Stomach smooth muscle (tissue), 2 donors: Measurements from ENCODE around the gene C4BPB.

Source experiments
- H3K27ac ChIP-seq: one replicate; pipeline ENCODE4 v1.7.0; 2013; ENCODE audit warnings: mild to moderate bottlenecking, low read length, inconsistent platforms
- H3K27me3 ChIP-seq, 2 donors: one replicate each; pipeline ENCODE4 v1.7.0; 2013; ENCODE audit warnings: low read length in 2 of 2; ENCODE audit not compliant: insufficient read depth in 2 of 2, control insufficient read depth in 1 of 2
- H3K36me3 ChIP-seq, 2 donors: one replicate each; pipeline ENCODE4 v1.7.0; 2013; ENCODE audit warnings: low read length in 2 of 2; ENCODE audit not compliant: control insufficient read depth in 2 of 2, insufficient read depth in 2 of 2
- H3K4me1 ChIP-seq: one replicate; pipeline ENCODE4 v1.7.0; 2013; ENCODE audit warnings: low read length; ENCODE audit not compliant: control insufficient read depth, insufficient read depth
- H3K4me3 ChIP-seq, 2 donors: one replicate each; pipeline ENCODE4 v1.7.0; 2013; ENCODE audit warnings: low read length in 2 of 2
- H3K9ac ChIP-seq, 2 donors: one replicate each; pipeline ENCODE4 v1.7.0; 2013; ENCODE audit warnings: low read length in 2 of 2, mild to moderate bottlenecking in 1 of 2
- H3K9me3 ChIP-seq, 2 donors: one replicate each; pipeline ENCODE4 v1.7.0; 2013; ENCODE audit warnings: low read length in 2 of 2; ENCODE audit not compliant: control insufficient read depth in 2 of 2
- donor health status: healthy.
- donor health status: Pancreatic carcinoma.

Gene C4BPB

DNA sequence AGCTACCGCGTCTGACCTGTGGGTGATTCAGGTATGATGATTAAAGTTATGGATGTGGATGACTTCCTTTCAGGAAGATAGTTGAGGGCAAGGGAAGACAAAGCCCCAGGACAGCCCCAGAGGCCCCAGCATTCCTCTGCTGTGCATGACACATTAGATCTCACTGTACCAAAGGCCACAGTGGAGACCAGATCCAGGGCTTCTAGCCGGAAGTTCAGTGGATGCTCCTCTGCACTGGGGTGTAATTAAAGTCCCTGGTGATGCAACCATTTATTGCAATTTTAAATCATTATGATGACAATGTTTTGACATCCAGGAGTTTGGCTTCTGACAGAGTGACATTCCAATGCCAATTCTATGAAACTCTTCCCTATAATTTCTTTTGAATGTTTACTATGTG lies 20.3 kb downstream of the C4BPB start:
- H3K9me3 ChIP-seq = no peaks in the 10 kb centered on the region
- H3K27ac ChIP-seq = no peak overlapping the region
- H3K4me3 ChIP-seq = no peak overlapping the region
- H3K27me3 ChIP-seq = no peaks in the 10 kb centered on the region
- no peaks in the 10 kb centered on the region for H3K4me1 ChIP-seq
- H3K9ac ChIP-seq = no peak overlapping the region
- H3K36me3 ChIP-seq = no peaks in the 10 kb centered on the region

GRCh38 chr1:207112616-207113296 lies 24.1 kb downstream of the C4BPB start:
- H3K27me3 ChIP-seq = no peaks in the 10 kb centered on the region
- no peaks in the 10 kb centered on the region for H3K9me3 ChIP-seq
- H3K4me3 ChIP-seq = no peak overlapping the region
- no peaks in the 10 kb centered on the region for H3K36me3 ChIP-seq
- H3K27ac ChIP-seq = no peak overlapping the region
- H3K4me1 ChIP-seq = no peaks in the 10 kb centered on the region
- no peak overlapping the region for H3K9ac ChIP-seq

- no peaks in the 10 kb centered on the region for H3K27me3 ChIP-seq
- no peak overlapping the region for H3K4me3 ChIP-seq
- H3K9me3 ChIP-seq = no peaks in the 10 kb centered on the region
- H3K9ac ChIP-seq = no peak overlapping the region
- no peaks in the 10 kb centered on the region for H3K36me3 ChIP-seq
- no peak overlapping the region for H3K27ac ChIP-seq
- no peaks in the 10 kb centered on the region for H3K4me1 ChIP-seq
Observed at GRCh38 chr1:207115269-207115668, 26.6 kb downstream of the C4BPB start.

GRCh38 chr1:207124389-207124788 lies 35.7 kb downstream of the C4BPB start:
- no peak overlapping the region for H3K27ac ChIP-seq
- no peaks in the 10 kb centered on the region for H3K9me3 ChIP-seq
- no peak overlapping the region for H3K9ac ChIP-seq
- no peaks in the 10 kb centered on the region for H3K27me3 ChIP-seq
- H3K4me1 ChIP-seq = no peaks in the 10 kb centered on the region
- H3K36me3 ChIP-seq = peaks cover 0 to 3% of the 10 kb centered on the region in 2 donors
- no peak overlapping the region for H3K4me3 ChIP-seq

DNA sequence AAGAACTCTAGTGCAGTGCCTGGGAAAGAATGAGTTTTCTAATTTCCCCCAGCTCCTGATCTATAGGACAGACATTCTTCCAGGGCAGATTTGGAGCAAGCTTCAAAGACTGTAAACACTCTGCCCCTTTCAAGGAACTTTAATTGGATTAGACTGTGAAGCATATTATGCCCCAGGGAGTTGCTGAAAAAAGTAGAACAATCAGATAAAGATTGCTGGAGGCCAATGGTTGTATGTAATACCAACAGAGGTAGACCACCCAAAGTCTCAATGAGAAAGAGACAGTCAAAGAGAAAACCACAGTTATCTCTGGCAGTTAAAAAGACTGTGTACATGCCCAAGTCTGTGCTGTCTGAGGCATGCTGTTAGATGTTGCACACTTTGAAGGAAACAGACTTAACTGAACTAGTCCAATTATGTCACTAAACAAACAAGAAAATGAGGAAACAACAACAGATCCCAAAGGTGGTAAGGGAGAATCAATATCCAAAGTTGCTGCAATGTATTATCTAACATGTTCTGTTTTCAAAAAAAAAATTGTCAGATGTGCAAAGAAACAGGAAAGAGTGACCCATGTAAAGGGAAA lies 39.8 kb downstream of the C4BPB start:
- Histone ChIP-seq H3K27ac (no peak overlapping the region), H3K9ac (no peak overlapping the region), H3K4me1 (no peaks in the 10 kb centered on the region), H3K9me3 (peaks cover 0 to 3% of the 10 kb centered on the region in 2 donors), H3K4me3 (no peak overlapping the region), H3K27me3 (no peaks in the 10 kb centered on the region), H3K36me3 (peaks cover 2 to 3% of the 10 kb centered on the region in 2 donors)

- H3K4me1 ChIP-seq = no peaks in the 10 kb centered on the region
- H3K27ac ChIP-seq = no peak overlapping the region
- peaks cover 0 to 3% of the 10 kb centered on the region in 2 donors for H3K9me3 ChIP-seq
- no peaks in the 10 kb centered on the region for H3K27me3 ChIP-seq
- H3K9ac ChIP-seq = no peak overlapping the region
- peaks cover under 1 to 2% of the 10 kb centered on the region in 2 donors for H3K36me3 ChIP-seq
- no peak overlapping the region for H3K4me3 ChIP-seq
Observed at GRCh38 chr1:207129053-207129452, 40.4 kb downstream of the C4BPB start.

DNA sequence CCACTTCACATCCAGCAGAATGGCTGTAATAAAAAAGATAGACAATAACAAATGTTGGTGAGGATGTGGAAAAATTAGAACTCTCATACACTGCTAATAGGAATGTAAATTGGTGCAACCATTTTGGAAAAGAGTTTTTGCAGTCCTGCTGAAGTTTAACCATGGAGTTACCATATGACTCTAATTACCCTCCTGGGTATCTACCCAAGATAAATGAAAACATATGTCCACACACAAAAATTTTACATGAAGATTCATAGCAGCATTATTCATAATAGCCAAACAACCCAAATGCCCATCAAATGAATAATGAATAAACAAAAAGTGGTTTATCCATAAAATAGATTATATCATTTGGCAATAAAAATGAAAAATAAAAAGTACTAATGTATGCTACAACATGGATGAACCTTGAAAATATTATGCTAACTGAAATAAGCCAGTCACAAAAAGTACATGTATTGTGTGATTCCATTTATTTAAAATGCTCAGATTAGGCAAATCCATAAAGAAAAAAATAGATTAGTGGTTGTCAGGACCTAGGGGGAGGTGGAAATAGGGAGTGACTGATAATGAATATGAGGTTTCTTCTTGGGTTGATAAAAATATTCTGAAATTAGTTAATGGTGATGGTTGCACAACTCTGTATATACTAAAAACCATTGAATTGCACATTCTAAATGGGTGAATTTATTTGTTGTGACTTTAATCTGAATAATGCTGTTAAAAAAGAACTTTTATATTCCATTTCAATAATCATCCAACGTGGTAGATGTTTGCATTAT lies 41.8 kb downstream of the C4BPB start:
- no peak overlapping the region for H3K27ac ChIP-seq
- no peaks in the 10 kb centered on the region for H3K4me1 ChIP-seq
- peaks cover 0 to 2% of the 10 kb centered on the region in 2 donors for H3K36me3 ChIP-seq
- no peak overlapping the region for H3K4me3 ChIP-seq
- no peak overlapping the region for H3K9ac ChIP-seq
- no peaks in the 10 kb centered on the region for H3K27me3 ChIP-seq
- H3K9me3 ChIP-seq = peaks cover 0 to 3% of the 10 kb centered on the region in 2 donors

GRCh38 chr1:207131163-207131562 lies 42.5 kb downstream of the C4BPB start:
- Histone ChIP-seq H3K4me3 (no peak overlapping the region), H3K9ac (no peak overlapping the region), H3K4me1 (no peaks in the 10 kb centered on the region), H3K27me3 (no peaks in the 10 kb centered on the region), H3K36me3 (peaks cover 0 to 2% of the 10 kb centered on the region in 2 donors), H3K9me3 (peaks cover 0 to 3% of the 10 kb centered on the region in 2 donors), H3K27ac (no peak overlapping the region)

DNA sequence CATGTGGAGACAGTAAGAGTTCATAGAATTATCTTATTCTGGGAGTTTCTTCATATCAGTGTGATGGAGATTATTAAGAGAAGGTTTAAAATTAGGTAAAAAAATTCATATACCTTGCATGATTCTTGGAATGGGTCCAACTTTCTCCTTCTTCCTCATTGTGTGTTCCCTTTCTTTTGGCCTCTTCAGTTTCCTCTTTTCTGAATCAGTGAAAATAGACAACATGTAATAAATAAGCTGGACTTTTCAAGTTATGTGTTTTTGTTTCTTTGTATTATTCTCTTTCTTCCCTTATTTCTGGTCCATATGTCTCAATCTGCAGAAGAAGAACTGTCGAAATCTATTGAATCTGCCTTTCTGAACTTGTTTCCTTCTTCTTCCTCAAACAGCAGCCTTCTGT lies 45.9 kb downstream of the C4BPB start:
- Histone ChIP-seq H3K27ac (no peak overlapping the region), H3K4me3 (no peak overlapping the region), H3K4me1 (no peaks in the 10 kb centered on the region), H3K36me3 (peaks cover 0 to 2% of the 10 kb centered on the region in 2 donors), H3K9me3 (peaks cover 0 to 3% of the 10 kb centered on the region in 2 donors), H3K27me3 (no peaks in the 10 kb centered on the region), H3K9ac (no peak overlapping the region)

DNA sequence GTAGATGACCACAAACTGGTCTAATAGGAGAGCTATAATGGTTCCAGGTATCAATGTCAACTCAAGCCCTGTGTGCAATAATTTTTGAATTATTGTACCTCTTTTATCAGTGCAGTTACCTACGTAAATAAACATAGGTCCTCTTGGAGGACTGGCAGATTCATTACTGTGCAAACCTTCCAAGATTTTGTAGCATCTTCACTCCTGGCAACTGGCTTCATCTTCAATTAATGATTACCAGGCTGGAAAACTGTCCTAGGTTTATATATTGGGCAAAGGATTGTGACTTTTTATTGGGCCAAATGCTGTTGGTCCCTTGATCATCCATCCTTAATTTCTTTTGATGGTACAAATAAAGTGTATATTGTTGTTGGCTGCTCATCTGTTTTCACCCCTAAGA lies 51.0 kb downstream of the C4BPB start:
- Histone ChIP-seq H3K9me3 (no peaks in the 10 kb centered on the region), H3K27ac (no peak overlapping the region), H3K27me3 (no peaks in the 10 kb centered on the region), H3K4me3 (no peak overlapping the region), H3K36me3 (no peaks in the 10 kb centered on the region), H3K4me1 (no peaks in the 10 kb centered on the region), H3K9ac (no peak overlapping the region)

- no peak overlapping the region for H3K9ac ChIP-seq
- no peaks in the 10 kb centered on the region for H3K27me3 ChIP-seq
- H3K4me3 ChIP-seq = no peak overlapping the region
- no peaks in the 10 kb centered on the region for H3K9me3 ChIP-seq
- no peaks in the 10 kb centered on the region for H3K4me1 ChIP-seq
- H3K36me3 ChIP-seq = no peaks in the 10 kb centered on the region
- no peak overlapping the region for H3K27ac ChIP-seq
Observed at GRCh38 chr1:207140536-207140935, 51.9 kb downstream of the C4BPB start.
